HepG2 (cell line): ENCODE data around the gene GPS1. TPM values are rescaled to one million over a fixed set of nuclear protein-coding genes. Genes with fewer than 3 reads are reported as not detected.

Experiments
- AHR ChIP-seq: IDR thresholded peaks from 2 replicates; pipeline ENCODE4 v1.6.1; 2018; ENCODE audit warnings: missing genetic modification reagents, missing compliant biosample characterization
- ARNTL ChIP-seq: sonication (generic); formaldehyde crosslinking; IDR thresholded peaks from 2 replicates; pipeline ENCODE4 v1.4.0; 2020; ENCODE audit warnings: mild to moderate bottlenecking, missing genetic modification reagents
- CC2D1A ChIP-seq: sonication (generic); formaldehyde crosslinking; IDR thresholded peaks from 2 replicates; pipeline ENCODE4 v1.8.1; 2023; ENCODE audit warnings: mild to moderate bottlenecking, missing genetic modification reagents
- CCDC6 ChIP-seq: sonication (generic); formaldehyde crosslinking; IDR thresholded peaks from 2 replicates; pipeline ENCODE4 v1.8.1; 2022; ENCODE audit warnings: mild to moderate bottlenecking, missing genetic modification reagents, moderate library complexity
- HOXA7 ChIP-seq: sonication (generic); formaldehyde crosslinking; IDR thresholded peaks from 2 replicates; pipeline ENCODE4 v1.8.1; 2022; ENCODE audit warnings: mild to moderate bottlenecking, missing genetic modification reagents, moderate library complexity
- NFE2L2 ChIP-seq: fragments of 150-350 bp; IDR thresholded peaks from 2 replicates; pipeline ENCODE4 v1.6.1; 2014; ENCODE audit warnings: low read length
- SUZ12 ChIP-seq: fragments of 150-350 bp; IDR thresholded peaks from 2 replicates; pipeline ENCODE4 v1.6.1; 2014; ENCODE audit warnings: low read depth, low read length
- ZBTB20 ChIP-seq: sonication (generic); formaldehyde crosslinking; IDR thresholded peaks from 2 replicates; pipeline ENCODE4 v1.8.1; 2023; ENCODE audit warnings: missing genetic modification reagents, low read depth, mild to moderate bottlenecking, borderline replicate concordance
- ZFP36L1 ChIP-seq: sonication (generic); formaldehyde crosslinking; IDR thresholded peaks from 2 replicates; pipeline ENCODE4 v1.8.0; 2022; ENCODE audit warnings: mild to moderate bottlenecking, missing genetic modification reagents, moderate library complexity
- ZNF230 ChIP-seq: sonication (generic); formaldehyde crosslinking; IDR thresholded peaks from 2 replicates; pipeline ENCODE4 v1.4.0; 2020; ENCODE audit warnings: mild to moderate bottlenecking, missing genetic modification reagents
- ZNF337 ChIP-seq: sonication (generic); formaldehyde crosslinking; IDR thresholded peaks from 2 replicates; pipeline ENCODE4 v1.5.1; 2020; ENCODE audit warnings: missing genetic modification reagents, low read depth, mild to moderate bottlenecking, borderline replicate concordance
- ZNF431 ChIP-seq: sonication (generic); formaldehyde crosslinking; IDR thresholded peaks from 2 replicates; pipeline ENCODE4 v1.9.0; 2022; ENCODE audit warnings: missing genetic modification reagents, low read depth, mild to moderate bottlenecking, borderline replicate concordance
- ZNF589 ChIP-seq: sonication (generic); formaldehyde crosslinking; conservative IDR thresholded peaks from 2 replicates; pipeline ENCODE4 v1.8.0; 2022; ENCODE audit warnings: mild to moderate bottlenecking, moderate library complexity, missing genetic modification reagents
- polyA plus RNA-seq, 8 experiments: library from polyadenylated mRNA; depleted of rRNA in 3 of 8; stranded (reverse) in 7 of 8; unstranded in 1 of 8; fragments of >200 nt; fragmentation: Illumina TruSeq in 4 of 8; extraction: Trizol in 4 of 8; gene quantifications; 2 replicates each; pipeline versions ENCODE4 v1.2.1 to v1.2.3, GENCODE V29; 2011 to 2016; ENCODE audit warnings: low read depth in 4 of 8, missing spikeins in 1 of 8, mixed read lengths in 1 of 8; ENCODE audit not compliant: insufficient read depth in 1 of 8
- total RNA-seq, 5 experiments: library from RNA; depleted of rRNA; stranded (reverse); fragments of >200 nt; fragmentation: Illumina TruSeq; extraction: Trizol; gene quantifications; 2 replicates each; pipeline ENCODE4 v1.2.3, GENCODE V29; 2016; ENCODE audit warnings: low read depth in 1 of 5
- TF ChIP-seq, protein P1 (sequence below): IDR thresholded peaks from 2 replicates; pipeline ENCODE4 v1.6.1; 2012; ENCODE audit warnings: inconsistent platforms
- TF ChIP-seq, protein P2 (sequence below): sonication (generic); formaldehyde crosslinking; IDR thresholded peaks from 2 replicates; pipeline ENCODE4 v1.4.0; 2020; ENCODE audit warnings: missing genetic modification reagents
- TF ChIP-seq, protein P3 (sequence below): fragments of 450-650 bp; IDR thresholded peaks from 2 replicates; pipeline ENCODE4 v1.6.1; 2017
- TF ChIP-seq, protein P4 (sequence below): sonication (generic); formaldehyde crosslinking; conservative IDR thresholded peaks from 2 replicates; pipeline ENCODE4 v1.8.0; 2022; ENCODE audit warnings: mild to moderate bottlenecking, moderate library complexity, missing genetic modification reagents
- TF ChIP-seq, protein P5 (sequence below): sonication (generic); formaldehyde crosslinking; IDR thresholded peaks from 2 replicates; pipeline ENCODE4 v1.4.0; 2020; ENCODE audit warnings: mild to moderate bottlenecking, missing genetic modification reagents, borderline replicate concordance
- TF ChIP-seq, protein P6 (sequence below): sonication (generic); formaldehyde crosslinking; IDR thresholded peaks from 2 replicates; pipeline ENCODE4 v1.8.1; 2023; ENCODE audit warnings: mild to moderate bottlenecking, missing genetic modification reagents

GPS1 gene
- total and polyA plus RNA-seq, 2 of the 13 experiments (the other 11 are each of a cell fraction or from before 2014, with no cell fraction given): 124 to 128 TPM

DNA sequence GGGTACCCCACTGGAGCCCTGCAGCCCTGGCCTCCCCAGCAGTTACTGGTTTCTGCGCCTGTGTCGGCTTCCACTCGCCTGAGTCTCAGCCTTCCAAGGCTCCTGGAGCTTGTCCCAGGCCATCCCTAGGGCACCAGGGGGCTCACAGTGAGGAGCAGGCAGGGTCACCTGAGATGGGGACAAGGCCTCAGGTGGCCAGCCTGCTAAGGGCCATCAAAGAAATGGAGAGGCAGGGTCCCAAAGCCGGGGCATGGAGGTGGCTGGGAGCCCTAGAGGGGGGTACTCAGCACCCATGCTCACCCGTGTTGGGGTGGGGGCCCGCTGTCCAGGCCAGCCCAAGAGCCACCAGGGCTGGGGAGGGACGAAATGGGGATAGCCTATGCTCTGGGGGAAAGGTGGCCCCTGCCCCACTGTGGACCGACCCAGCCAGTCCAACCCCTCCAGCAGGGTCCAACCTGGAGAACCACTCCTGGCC, 45.0 kb downstream of the GPS1 start (continued):
- 0 out of 2 replicates have a peak, but pooled peaks have one; percentile 19 for TF ChIP-seq ZNF431 (CRISPR knock-in tag)
- TF ChIP-seq CC2D1A (CRISPR knock-in tag): no peak
- TF ChIP-seq, protein P1, sequence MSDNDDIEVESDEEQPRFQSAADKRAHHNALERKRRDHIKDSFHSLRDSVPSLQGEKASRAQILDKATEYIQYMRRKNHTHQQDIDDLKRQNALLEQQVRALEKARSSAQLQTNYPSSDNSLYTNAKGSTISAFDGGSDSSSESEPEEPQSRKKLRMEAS: no peak
- 0 out of 2 replicates have a peak, but pooled peaks have one; percentile 11 for TF ChIP-seq ZNF589
- 0 out of 2 replicates have a peak, but pooled peaks have one; percentile 27 for TF ChIP-seq ARNTL (CRISPR knock-in tag)
- TF ChIP-seq, protein P2, sequence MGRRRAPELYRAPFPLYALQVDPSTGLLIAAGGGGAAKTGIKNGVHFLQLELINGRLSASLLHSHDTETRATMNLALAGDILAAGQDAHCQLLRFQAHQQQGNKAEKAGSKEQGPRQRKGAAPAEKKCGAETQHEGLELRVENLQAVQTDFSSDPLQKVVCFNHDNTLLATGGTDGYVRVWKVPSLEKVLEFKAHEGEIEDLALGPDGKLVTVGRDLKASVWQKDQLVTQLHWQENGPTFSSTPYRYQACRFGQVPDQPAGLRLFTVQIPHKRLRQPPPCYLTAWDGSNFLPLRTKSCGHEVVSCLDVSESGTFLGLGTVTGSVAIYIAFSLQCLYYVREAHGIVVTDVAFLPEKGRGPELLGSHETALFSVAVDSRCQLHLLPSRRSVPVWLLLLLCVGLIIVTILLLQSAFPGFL (CRISPR knock-in tag): no peak
- TF ChIP-seq, protein P3, sequence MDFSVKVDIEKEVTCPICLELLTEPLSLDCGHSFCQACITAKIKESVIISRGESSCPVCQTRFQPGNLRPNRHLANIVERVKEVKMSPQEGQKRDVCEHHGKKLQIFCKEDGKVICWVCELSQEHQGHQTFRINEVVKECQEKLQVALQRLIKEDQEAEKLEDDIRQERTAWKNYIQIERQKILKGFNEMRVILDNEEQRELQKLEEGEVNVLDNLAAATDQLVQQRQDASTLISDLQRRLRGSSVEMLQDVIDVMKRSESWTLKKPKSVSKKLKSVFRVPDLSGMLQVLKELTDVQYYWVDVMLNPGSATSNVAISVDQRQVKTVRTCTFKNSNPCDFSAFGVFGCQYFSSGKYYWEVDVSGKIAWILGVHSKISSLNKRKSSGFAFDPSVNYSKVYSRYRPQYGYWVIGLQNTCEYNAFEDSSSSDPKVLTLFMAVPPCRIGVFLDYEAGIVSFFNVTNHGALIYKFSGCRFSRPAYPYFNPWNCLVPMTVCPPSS: no peak
- no peak for TF ChIP-seq NFE2L2
- no peak for TF ChIP-seq AHR
- peak; percentile 68; the same call in 1 of the 2 replicates for TF ChIP-seq ZBTB20 (CRISPR knock-in tag)
- no peak for TF ChIP-seq CCDC6 (CRISPR knock-in tag)
- TF ChIP-seq, protein P4, sequence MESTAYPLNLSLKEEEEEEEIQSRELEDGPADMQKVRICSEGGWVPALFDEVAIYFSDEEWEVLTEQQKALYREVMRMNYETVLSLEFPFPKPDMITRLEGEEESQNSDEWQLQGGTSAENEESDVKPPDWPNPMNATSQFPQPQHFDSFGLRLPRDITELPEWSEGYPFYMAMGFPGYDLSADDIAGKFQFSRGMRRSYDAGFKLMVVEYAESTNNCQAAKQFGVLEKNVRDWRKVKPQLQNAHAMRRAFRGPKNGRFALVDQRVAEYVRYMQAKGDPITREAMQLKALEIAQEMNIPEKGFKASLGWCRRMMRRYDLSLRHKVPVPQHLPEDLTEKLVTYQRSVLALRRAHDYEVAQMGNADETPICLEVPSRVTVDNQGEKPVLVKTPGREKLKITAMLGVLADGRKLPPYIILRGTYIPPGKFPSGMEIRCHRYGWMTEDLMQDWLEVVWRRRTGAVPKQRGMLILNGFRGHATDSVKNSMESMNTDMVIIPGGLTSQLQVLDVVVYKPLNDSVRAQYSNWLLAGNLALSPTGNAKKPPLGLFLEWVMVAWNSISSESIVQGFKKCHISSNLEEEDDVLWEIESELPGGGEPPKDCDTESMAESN (CRISPR knock-in tag): no peak
- TF ChIP-seq SUZ12: no peak
- TF ChIP-seq, protein P5, sequence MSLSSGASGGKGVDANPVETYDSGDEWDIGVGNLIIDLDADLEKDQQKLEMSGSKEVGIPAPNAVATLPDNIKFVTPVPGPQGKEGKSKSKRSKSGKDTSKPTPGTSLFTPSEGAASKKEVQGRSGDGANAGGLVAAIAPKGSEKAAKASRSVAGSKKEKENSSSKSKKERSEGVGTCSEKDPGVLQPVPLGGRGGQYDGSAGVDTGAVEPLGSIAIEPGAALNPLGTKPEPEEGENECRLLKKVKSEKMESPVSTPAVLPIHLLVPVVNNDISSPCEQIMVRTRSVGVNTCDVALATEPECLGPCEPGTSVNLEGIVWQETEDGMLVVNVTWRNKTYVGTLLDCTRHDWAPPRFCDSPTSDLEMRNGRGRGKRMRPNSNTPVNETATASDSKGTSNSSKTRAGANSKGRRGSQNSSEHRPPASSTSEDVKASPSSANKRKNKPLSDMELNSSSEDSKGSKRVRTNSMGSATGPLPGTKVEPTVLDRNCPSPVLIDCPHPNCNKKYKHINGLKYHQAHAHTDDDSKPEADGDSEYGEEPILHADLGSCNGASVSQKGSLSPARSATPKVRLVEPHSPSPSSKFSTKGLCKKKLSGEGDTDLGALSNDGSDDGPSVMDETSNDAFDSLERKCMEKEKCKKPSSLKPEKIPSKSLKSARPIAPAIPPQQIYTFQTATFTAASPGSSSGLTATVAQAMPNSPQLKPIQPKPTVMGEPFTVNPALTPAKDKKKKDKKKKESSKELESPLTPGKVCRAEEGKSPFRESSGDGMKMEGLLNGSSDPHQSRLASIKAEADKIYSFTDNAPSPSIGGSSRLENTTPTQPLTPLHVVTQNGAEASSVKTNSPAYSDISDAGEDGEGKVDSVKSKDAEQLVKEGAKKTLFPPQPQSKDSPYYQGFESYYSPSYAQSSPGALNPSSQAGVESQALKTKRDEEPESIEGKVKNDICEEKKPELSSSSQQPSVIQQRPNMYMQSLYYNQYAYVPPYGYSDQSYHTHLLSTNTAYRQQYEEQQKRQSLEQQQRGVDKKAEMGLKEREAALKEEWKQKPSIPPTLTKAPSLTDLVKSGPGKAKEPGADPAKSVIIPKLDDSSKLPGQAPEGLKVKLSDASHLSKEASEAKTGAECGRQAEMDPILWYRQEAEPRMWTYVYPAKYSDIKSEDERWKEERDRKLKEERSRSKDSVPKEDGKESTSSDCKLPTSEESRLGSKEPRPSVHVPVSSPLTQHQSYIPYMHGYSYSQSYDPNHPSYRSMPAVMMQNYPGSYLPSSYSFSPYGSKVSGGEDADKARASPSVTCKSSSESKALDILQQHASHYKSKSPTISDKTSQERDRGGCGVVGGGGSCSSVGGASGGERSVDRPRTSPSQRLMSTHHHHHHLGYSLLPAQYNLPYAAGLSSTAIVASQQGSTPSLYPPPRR (CRISPR knock-in tag): 0 out of 2 replicates have a peak, but pooled peaks have one; percentile 21
- TF ChIP-seq, protein P6, sequence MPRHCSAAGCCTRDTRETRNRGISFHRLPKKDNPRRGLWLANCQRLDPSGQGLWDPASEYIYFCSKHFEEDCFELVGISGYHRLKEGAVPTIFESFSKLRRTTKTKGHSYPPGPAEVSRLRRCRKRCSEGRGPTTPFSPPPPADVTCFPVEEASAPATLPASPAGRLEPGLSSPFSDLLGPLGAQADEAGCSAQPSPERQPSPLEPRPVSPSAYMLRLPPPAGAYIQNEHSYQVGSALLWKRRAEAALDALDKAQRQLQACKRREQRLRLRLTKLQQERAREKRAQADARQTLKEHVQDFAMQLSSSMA (CRISPR knock-in tag): 0 out of 2 replicates have a peak, but pooled peaks have one; percentile 24
- TF ChIP-seq ZNF337: 0 out of 2 replicates have a peak, but pooled peaks have one; percentile 40
- TF ChIP-seq ZFP36L1 (CRISPR knock-in tag): 0 out of 2 replicates have a peak, but pooled peaks have one; percentile 16
- TF ChIP-seq HOXA7: no peak
- TF ChIP-seq ZNF230 (CRISPR knock-in tag): peak; percentile 67; the same call in 1 of the 2 replicates
